Activated naive CD4-positive, alpha-beta T cell treated with anti-CD3 and anti-CD28 coated beads, Interleukin-2, amount 10 ng/mL, durations not matched to agents 7 days and 5 days (primary cell): ENCODE results near the gene SMG1.
"Not testable (repeated sequence)": the region's sequence is repeated elsewhere in the genome, so short reads cannot be mapped to it uniquely, and the experiment has no call there.

Source experiments
- CTCF ChIA-PET: fragments of 350-600 bp; sonication (Branson Sonifier 250); formaldehyde crosslinking; loops from one replicate; lab custom pipeline; 2021; ENCODE audit warnings: antibody characterized with exemption; lab: Charles Lee
- DNase-seq: peaks from one replicate; pipeline ENCODE4 v3.0.0-alpha.2; 2020
- H3K27ac Mint-ChIP-seq: one replicate; pipeline ENCODE4 v1.8.0; 2021; ENCODE audit warnings: mild to moderate bottlenecking, moderate library complexity, mixed read lengths
- H3K27me3 Mint-ChIP-seq: one replicate; pipeline ENCODE4 v1.8.0; 2021; ENCODE audit warnings: mild to moderate bottlenecking, mixed read lengths
- H3K36me3 Mint-ChIP-seq: one replicate; pipeline ENCODE4 v1.8.0; 2021; ENCODE audit warnings: mixed read lengths
- H3K4me1 Mint-ChIP-seq: one replicate; pipeline ENCODE4 v1.8.0; 2021; ENCODE audit warnings: mixed read lengths
- H3K4me3 Mint-ChIP-seq: one replicate; pipeline ENCODE4 v1.8.0; 2021; ENCODE audit warnings: mild to moderate bottlenecking, moderate library complexity, mixed read lengths
- H3K9me3 Mint-ChIP-seq: one replicate; pipeline ENCODE4 v1.8.0; 2021; ENCODE audit warnings: mixed read lengths

SMG1 gene

GRCh38 chr16:18770336-18770962 lies 155.8 kb downstream of the SMG1 start:
- H3K36me3 Mint-ChIP-seq, CTCF ChIA-PET, DNase-seq, H3K27ac Mint-ChIP-seq, H3K9me3 Mint-ChIP-seq, H3K4me3 Mint-ChIP-seq: not testable (repeated sequence)
- peaks cover 28% of the 10 kb centered on the region for H3K4me1 Mint-ChIP-seq
- H3K27me3 Mint-ChIP-seq, result peaks cover 11% of the 10 kb centered on the region

- Mint-ChIP-seq H3K4me1 (peaks cover 30% of the 10 kb centered on the region), H3K27ac (peak overlapping the region; percentile 83)
- H3K4me3 Mint-ChIP-seq, result not testable (repeated sequence)
Observed at GRCh38 chr16:18767217-18767616, 159.0 kb downstream of the SMG1 start.

GRCh38 chr16:18762713-18763112 lies 163.5 kb downstream of the SMG1 start:
- H3K9me3 Mint-ChIP-seq, H3K27ac Mint-ChIP-seq, CTCF ChIA-PET, H3K4me3 Mint-ChIP-seq, H3K27me3 Mint-ChIP-seq, DNase-seq, H3K36me3 Mint-ChIP-seq: not testable (repeated sequence)
- peaks cover 29% of the 10 kb centered on the region for H3K4me1 Mint-ChIP-seq

More at GRCh38 chr16:18767217-18767616, 159.0 kb downstream of the SMG1 start:
- H3K36me3 Mint-ChIP-seq, CTCF ChIA-PET, H3K9me3 Mint-ChIP-seq: not testable (repeated sequence)
- DNase-seq, result peak; percentile 67
- peaks cover 11% of the 10 kb centered on the region for H3K27me3 Mint-ChIP-seq

- not testable (repeated sequence) for H3K9me3 Mint-ChIP-seq
- CTCF ChIA-PET, result interaction anchor here (0.9 kb wide), 1 partner anchor 838 kb away, joined by 3 read pairs; no protein-coding TSS in a partner anchor
Observed at GRCh38 chr16:18759598-18760520, 166.3 kb downstream of the SMG1 start.

GRCh38 chr16:18757960-18758660 lies 168.1 kb downstream of the SMG1 start:
- Mint-ChIP-seq H3K27ac (peak overlapping the region; percentile 49), H3K4me1 (peaks cover 31% of the 10 kb centered on the region)
- not testable (repeated sequence) for H3K27me3 Mint-ChIP-seq, H3K9me3 Mint-ChIP-seq, H3K4me3 Mint-ChIP-seq, H3K36me3 Mint-ChIP-seq
- peak; percentile 34 for DNase-seq
- CTCF ChIA-PET, result interaction anchor here (0.6 kb wide), 1 partner anchor 1196 kb away, joined by 3 read pairs; no protein-coding TSS in a partner anchor

More at GRCh38 chr16:18759598-18760520, 166.3 kb downstream of the SMG1 start:
- peaks cover 31% of the 10 kb centered on the region for H3K4me1 Mint-ChIP-seq
- H3K4me3 Mint-ChIP-seq, H3K27ac Mint-ChIP-seq, H3K27me3 Mint-ChIP-seq, H3K36me3 Mint-ChIP-seq: not testable (repeated sequence)
- peak; percentile 67 for DNase-seq

GRCh38 chr16:18756639-18757038 lies 169.6 kb downstream of the SMG1 start:
- CTCF ChIA-PET, result not testable (repeated sequence)
- H3K4me3 Mint-ChIP-seq, result peak overlapping the region; percentile 24
- DNase-seq, result peak; percentile 28

More at GRCh38 chr16:18756639-18757038, 169.6 kb downstream of the SMG1 start:
- peaks cover 31% of the 10 kb centered on the region for H3K4me1 Mint-ChIP-seq
- H3K36me3 Mint-ChIP-seq, H3K9me3 Mint-ChIP-seq, H3K27me3 Mint-ChIP-seq: not testable (repeated sequence)
- H3K27ac Mint-ChIP-seq, result peak overlapping the region; percentile 79
